A204.1 (cell line): ENCODE data around the gene ZNF277.

Experiments used
- FAIRE-seq: peaks from 2 replicates; lab custom pipeline; 2012; peaks lifted over from hg19 to GRCh38; lab: Jason Lieb, UNC

The ZNF277 gene

GRCh38 chr7:112185005-112185834, 21.3 kb upstream of the ZNF277 start:
- FAIRE-seq, result no peak

GRCh38 chr7:112186300-112186699, 20.2 kb upstream of the ZNF277 start:
- FAIRE-seq, result no peak

- no peak for FAIRE-seq
Observed at GRCh38 chr7:112188257-112188656, 18.2 kb upstream of the ZNF277 start.

GRCh38 chr7:112189691-112190090, 16.8 kb upstream of the ZNF277 start:
- no peak for FAIRE-seq

GRCh38 chr7:112190120-112190519, 16.4 kb upstream of the ZNF277 start:
- no peak for FAIRE-seq

- FAIRE-seq, result no peak
Observed at GRCh38 chr7:112192236-112193154, 14.0 kb upstream of the ZNF277 start.

- FAIRE-seq, result no peak
Observed at GRCh38 chr7:112193915-112194502, 12.5 kb upstream of the ZNF277 start.

- no peak for FAIRE-seq
Observed at GRCh38 chr7:112195717-112196116, 10.8 kb upstream of the ZNF277 start.

GRCh38 chr7:112197322-112197721, 9.2 kb upstream of the ZNF277 start:
- no peak for FAIRE-seq

GRCh38 chr7:112199035-112199655, 7.3 kb upstream of the ZNF277 start:
- FAIRE-seq, result no peak

- FAIRE-seq, result no peak
Observed at GRCh38 chr7:112199672-112200071, 6.8 kb upstream of the ZNF277 start.

- no peak for FAIRE-seq
Observed at GRCh38 chr7:112201411-112201810, 5.1 kb upstream of the ZNF277 start.

GRCh38 chr7:112201839-112202238, 4.7 kb upstream of the ZNF277 start:
- FAIRE-seq, result no peak

GRCh38 chr7:112202816-112203215, 3.7 kb upstream of the ZNF277 start:
- FAIRE-seq, result no peak

GRCh38 chr7:112203365-112203739, 3.1 kb upstream of the ZNF277 start:
- no peak for FAIRE-seq

GRCh38 chr7:112204499-112205342, 1.8 kb upstream of the ZNF277 start:
- no peak for FAIRE-seq

GRCh38 chr7:112205343-112206237, 905 bp upstream of the ZNF277 start:
- no peak for FAIRE-seq

GRCh38 chr7:112206991-112207592, 597 bp downstream of the ZNF277 start:
- no peak for FAIRE-seq

GRCh38 chr7:112207765-112208164, 1.3 kb downstream of the ZNF277 start:
- no peak for FAIRE-seq

GRCh38 chr7:112211348-112211907, 4.9 kb downstream of the ZNF277 start:
- no peak for FAIRE-seq
